Bone marrow (tissue), 2 donors: ENCODE data around the gene ENPP4.
"Not testable (repeated sequence)": the region's sequence is repeated elsewhere in the genome, so short reads cannot be mapped to it uniquely, and the experiment has no call there.

Experiments
- DNase-seq, 2 donors: peaks; one replicate each; lab custom pipeline; 2025; lab: John Stamatoyannopoulos, UW

The ENPP4 gene, protein sequence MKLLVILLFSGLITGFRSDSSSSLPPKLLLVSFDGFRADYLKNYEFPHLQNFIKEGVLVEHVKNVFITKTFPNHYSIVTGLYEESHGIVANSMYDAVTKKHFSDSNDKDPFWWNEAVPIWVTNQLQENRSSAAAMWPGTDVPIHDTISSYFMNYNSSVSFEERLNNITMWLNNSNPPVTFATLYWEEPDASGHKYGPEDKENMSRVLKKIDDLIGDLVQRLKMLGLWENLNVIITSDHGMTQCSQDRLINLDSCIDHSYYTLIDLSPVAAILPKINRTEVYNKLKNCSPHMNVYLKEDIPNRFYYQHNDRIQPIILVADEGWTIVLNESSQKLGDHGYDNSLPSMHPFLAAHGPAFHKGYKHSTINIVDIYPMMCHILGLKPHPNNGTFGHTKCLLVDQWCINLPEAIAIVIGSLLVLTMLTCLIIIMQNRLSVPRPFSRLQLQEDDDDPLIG

DNA sequence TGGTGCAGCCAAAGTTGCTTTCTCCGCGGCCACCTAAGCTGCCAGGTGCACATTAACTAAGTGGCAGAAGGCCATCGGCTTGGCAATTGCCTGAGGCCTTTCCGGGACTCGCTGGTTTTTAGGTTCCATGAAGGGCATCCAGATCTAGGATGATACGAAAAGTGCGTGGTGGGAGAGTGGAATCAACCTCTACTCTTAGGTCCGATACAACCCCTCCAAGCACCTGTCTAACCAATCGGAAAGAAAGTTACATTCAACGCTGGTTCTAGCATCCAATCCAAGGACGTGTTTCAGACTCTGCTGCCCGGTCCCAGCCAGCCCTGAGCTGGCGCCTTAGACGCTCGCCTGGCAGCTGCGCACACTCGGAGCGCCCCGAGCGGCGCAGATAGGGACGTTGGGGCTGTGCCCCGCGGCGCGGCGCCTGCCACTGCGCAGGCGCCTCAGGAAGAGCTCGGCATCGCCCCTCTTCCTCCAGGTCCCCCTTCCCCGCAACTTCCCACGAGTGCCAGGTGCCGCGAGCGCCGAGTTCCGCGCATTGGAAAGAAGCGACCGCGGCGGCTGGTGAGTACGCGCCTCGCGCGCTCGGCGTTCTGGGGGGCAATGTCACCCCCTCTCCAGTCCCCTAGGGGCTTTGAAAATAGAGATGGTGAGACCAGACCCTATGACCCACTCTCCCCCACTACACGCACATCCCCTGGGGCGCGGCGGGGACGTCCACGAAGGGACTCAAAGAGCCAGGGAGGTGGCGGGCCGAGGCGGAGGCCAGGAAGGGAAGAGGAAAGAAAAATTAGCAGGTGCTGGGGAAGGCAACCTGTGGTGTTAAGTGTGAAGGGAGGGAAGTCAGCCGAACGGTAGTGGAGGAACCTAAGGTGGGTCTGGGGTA, at the start of gene ENPP4:
TSS of gene ENPP4 (plus strand) at position 361 of the 883 bp plus-strand sequence. CDS start 9,595 bp downstream, outside the sequence.
- DNase-seq: peak; percentile 44 to 82

DNA sequence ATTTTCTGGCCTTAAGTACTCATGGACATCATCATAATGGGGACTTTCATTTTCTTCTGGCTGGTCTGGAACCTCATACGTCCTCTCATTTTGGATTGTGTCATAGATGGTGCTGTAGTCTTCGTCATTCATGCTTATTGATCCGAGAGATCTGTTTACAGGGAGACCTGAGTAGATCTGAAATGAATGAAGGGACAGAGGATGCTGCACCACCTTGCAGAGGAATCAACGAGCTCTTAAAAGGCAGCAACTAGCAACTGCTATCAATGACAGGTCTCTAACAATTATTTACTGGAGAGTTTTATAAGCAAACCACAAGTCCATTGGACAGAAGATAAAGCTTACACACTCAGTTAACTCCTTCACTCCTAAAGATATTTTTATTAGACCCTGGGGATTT, 49.7 kb upstream of the ENPP4 start:
- DNase-seq: no peak

DNA sequence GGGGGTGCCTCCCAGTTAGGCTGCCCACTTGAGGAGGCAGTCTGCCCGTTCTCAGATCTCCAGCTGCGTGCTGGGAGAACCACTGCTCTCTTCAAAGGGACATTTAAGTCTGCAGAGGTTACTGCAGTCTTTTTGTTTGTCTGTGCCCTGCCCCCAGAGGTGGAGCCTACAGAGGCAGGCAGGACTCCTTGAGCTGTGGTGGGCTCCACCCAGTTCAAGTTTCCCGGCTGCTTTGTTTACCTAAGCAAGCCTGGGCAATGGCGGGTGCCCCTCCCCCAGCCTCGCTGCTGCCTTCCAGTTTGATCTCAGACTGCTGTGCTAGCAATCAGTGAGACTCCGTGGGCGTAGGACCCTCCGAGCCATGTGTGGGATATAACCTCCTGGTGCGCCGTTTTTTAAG, 44.1 kb upstream of the ENPP4 start:
- not testable (repeated sequence) for DNase-seq

DNA sequence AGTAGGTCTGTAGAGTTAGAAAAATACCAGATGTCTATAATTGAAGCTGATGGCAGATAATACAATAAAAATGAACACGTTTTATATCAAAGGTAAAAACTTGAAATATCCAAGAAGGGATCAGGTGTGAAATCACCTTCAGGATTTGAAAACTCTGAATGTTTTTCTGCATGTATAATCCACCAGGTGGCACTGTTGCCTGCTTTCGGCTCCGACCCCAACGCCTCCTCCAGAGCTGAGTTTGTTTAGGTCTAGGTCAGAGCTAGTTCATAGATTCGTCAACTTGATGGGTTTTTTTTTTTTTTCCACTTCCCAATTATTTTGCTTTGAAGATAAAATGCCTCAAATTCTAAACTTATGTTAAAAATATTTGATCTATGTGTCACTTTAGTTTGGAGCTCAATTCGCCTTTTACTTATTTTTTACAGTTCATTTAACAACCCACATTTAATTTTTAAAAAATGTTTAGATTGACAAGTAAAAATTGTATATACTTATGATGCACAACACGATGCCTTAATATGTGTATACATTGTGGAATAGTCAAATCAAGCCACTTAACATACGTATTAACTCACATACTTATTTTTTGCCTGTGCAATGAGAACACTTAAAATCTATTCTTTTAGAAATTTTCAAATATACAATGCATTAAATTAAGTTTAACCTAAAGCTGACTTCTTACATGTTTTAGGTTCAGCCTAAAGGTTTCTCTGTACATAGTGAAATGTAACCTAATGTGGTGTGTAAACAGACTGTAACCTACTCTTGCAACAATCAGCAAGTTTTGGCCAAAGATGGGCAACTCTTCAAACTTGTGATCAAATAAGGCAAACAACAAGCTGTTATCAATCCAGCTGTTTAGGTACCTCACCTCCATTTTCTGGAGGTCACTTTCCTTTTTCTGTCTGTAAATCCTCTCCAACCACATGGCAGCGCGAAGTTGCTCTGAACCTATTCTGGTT, 39.4 kb upstream of the ENPP4 start:
- DNase-seq: peak in 1 of 2 donors; percentile 37

DNA sequence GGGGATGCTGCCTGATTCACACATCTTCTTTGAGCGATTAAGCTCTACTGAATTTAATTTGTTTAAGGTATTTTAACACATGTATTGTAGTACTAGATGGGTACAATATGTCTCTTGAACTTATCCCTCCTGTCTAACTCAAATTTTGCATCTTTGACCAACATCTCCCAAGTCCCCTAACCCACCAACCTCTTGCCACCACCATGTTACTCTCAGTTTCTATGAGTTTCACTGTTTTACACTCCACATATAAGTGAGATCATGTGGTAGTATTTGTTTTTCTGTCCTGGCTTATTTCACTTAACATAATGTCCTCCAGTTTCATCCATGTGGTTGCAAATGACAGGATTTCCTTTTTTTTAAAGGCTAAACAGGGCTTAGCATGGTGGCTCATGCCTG, 38.7 kb upstream of the ENPP4 start:
- no peak for DNase-seq

DNA sequence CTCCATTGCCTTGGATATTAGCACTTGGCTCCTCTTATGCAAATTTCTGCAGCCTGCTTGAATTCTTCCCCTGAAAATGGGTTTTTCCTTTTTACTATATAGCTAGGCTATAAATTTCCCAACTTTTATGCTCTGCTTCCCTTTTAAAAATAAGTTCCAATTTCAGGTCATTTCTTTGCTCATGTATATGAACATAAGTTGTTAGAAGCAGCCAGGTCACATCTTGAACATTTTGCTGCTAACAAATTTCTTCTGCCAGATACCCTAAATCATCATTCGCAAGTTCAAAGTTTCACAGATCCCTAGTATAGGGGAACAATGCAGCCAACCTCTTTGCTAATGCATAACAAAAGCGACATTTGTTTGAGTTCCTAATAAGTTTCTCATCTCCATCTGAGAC, 34.5 kb upstream of the ENPP4 start:
- no peak for DNase-seq

DNA sequence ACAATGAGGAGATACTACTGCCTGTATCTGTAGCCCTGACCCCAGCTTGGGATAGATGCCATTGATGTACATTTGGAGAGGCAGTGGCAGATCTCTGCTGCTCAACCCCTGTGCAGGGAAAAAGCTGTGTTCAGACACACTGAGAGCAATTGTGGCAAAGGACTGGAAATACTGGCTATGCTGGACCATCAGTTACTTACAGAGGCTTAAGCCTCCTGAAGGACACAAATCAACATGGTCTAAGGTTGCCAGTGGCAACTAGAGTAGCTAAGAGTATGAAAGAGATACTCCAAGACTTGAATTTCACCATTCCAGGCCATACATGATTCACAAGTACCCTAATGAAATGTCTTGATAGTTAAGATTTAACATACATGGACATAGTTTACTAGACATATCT, 32.4 kb upstream of the ENPP4 start:
- DNase-seq: no peak

DNA sequence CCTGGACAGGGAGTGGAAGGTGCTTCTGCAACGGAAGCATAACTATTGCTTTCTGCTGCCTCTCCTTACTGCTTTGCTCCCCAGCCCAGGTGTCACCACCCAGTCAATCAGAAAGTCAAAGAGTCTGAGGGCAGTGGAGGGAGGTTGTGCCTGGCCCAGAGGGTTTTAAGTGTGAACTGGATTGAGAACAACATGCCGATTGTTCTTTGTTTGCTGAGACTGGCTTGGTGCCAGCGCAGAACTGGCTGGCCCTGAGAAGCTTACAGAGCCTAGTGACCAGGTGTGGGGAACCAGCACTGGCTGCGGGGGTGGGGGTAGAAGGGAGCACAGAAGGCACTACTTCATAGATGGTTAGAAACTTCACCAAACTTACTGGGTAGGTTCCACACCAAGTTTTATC, 31.1 kb upstream of the ENPP4 start:
- DNase-seq: no peak

DNA sequence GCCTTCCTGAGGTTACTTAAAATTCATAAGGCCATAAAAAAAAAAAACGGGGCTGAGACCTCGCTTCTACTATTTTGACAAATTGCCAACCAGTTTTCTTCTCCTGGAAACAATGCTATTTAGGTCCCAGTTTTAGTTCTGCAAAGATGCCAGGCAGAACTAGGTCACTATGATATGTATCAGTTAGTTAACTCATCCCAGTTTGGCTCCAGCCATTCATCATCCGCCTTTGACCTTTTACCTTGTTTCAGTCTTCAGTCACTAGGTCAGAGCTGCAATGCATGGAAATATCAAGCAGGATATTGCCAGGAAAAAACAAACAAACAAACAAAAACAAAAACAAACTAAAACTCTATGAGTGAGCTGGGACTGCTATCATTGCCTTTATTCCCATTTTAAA, 29.8 kb upstream of the ENPP4 start:
- DNase-seq: no peak

DNA sequence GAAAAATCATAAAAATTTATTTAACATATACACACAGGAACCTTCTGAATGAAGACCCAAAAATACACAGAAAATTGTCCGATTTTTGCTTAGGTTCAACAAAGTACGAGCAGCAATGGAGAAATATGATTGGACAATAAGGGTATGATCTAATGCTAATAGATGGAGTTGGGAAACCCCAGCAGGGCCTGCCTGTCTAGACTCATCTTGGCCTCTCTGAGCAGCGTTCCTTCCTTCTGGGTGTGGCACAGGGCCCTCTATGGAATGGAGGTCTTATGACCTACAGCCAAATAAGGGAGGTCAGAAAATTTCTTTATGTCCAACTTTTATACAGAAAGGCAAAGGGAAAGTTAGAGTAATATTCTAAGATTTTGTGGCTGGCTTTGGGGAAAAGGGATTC, 27.7 kb upstream of the ENPP4 start:
- DNase-seq: no peak

DNA sequence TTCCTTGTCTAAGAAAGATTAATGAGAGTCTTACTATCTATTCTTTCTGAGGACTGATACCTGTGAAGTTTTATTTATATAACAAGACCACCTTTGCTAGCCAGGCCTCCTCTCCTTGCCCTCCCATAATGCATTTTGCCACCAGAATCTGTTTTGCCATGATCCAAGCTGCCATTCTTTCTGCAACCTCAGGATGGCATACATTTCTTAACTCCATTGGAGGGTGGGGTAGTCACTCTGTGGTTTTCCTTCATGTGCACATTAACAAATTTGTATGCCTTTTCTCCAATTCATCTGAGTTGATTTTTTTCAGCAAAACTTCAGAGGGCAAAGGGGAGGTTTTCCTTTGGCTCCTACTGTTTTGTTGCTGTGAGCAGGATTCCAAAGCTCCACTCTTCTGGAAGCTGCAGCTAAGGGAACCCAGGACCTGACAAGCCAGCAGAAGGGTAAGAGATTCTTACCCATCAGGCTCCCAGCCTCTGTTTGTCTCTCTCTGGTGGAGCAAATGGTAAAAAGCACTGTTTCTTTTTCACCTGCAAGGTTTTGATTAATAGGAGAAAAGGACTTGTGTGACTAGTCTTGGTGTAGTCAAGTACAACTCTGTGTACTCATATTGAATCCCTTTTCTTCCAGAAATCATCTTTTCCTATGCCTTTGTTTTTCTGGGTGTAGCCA, 26.2 kb upstream of the ENPP4 start:
- no peak for DNase-seq

DNA sequence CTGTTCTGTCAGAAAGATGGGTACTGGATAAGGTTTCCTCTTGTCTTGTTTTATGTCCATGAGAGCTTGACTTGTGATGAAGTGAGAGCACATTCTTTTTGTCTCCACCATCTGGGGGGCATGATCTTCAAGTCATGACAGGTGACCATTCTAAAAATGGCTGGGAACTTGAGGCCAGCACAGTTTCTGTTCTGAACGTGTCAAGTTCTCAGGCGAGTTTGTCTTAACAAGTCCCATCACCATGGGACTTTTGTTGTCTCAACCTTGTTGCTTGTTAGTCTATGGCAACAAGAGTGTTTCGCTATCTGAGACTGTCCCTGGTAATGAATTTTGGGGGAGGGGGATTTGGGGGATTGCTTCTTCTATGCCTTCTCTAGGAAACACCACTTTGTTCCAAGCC, 25.6 kb upstream of the ENPP4 start:
- DNase-seq: no peak

DNA sequence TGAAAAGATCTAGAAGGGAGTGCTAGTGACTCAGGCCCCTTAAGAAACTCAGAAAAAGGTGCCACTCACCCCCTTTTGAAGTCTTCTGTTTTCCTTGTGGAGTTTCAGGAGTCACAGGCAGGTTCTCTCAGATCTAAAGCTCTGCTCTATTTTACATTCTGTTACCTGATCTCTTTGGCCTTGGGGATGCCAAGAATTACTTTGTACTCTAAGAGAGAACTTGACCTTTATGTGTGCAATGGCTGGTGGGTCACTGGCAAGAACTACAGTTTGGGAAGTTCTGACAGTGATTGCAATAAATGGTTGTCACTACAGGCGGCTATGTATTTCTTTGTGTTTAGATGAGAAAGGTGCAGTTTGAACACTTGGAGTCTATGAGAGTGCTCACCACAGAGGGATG, 24.2 kb upstream of the ENPP4 start:
- DNase-seq: no peak

DNA sequence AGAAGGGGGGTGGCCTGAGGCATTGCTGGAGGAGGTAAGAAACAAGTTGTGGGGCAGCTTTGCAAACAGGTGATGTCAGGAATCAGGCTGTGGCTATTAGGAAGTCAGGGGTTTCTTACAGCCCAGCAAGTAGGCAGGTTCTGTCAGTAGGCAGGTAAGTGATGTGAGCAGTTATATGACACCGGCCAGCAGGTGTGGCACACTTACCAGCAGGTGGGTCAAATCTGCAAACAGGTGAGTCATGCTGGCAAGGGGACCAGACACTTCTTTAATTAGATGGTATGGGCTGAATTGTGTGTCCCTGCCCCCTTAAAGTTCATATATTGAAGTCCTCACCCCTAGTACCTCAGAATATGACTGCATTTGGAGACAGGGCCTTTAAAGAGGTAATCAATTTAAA, 16.4 kb upstream of the ENPP4 start:
- no peak for DNase-seq

DNA sequence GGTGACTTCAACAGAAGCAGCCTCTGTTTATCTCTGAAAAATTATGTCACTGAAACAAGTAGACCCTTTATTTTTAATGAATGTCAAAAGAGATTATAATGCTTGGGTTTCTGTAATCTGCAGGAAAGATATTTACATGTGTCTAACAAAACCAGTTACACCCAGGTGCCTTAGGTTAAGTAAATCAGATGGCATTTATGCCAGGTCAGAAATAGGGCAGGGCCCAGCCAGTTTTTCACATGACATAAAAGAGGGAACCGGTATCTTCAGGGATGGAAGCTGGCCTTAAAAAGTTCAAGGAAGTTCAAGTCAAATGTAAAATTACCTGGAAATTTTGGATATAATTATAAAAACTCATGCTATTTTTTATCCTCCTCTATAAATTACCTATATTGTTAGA, 14.2 kb upstream of the ENPP4 start:
- DNase-seq: no peak

DNA sequence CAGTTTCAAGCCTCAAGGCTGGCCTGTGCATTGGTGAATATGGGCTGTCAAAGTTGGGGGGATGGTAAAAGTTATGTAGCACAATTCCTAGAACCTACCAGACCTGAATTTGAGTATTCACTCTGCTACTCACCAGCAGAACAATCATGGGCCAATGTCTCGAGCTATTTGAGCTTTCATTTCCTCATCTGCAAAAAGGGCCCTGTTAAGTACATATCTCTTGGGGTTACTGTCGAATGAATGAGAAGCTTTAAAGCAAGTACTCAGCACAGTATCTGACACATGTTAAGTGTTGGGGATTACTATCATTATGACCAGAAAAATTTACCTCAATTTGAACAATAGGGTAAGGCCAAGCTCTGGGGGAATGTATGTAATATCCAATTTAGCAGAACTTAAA, 13.5 kb upstream of the ENPP4 start:
- DNase-seq: no peak

DNA sequence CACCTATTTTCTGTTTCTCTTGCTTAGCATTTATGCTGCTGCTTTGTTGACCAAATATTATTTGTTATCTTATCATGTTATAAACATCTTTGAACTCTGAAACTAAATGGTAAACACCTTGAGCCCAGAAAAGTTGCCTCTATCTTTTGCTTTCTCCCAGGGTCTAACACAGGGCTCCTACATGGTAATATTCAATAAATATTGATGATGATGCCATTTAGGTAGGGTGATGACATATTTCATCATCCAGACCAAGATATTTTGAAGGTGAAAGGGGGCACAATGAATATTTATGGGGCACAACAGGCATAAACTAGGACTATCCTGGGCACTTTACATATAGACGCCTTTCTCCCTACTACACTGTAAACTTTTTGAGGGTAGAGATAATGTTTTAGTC, 11.6 kb upstream of the ENPP4 start:
- no peak for DNase-seq

DNA sequence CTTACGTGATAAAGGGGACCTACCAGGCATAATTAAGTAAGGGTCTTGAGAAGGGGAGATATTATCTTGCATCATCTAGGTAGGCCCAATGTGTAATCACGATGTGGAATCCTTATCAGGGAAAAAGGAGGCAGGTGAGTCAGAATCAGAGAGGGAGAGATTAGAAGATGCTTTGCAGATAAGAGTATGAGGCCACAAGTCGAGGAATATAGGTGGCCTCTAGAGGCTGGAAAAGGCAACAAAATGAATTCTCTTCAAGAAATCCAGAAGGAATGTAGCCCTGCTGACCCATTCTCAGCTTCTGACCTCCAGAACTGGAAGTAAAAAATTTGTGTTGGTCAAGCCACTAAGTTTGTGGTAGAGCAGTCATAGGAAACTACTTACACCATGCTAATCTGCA, 11.0 kb upstream of the ENPP4 start:
- DNase-seq: no peak

DNA sequence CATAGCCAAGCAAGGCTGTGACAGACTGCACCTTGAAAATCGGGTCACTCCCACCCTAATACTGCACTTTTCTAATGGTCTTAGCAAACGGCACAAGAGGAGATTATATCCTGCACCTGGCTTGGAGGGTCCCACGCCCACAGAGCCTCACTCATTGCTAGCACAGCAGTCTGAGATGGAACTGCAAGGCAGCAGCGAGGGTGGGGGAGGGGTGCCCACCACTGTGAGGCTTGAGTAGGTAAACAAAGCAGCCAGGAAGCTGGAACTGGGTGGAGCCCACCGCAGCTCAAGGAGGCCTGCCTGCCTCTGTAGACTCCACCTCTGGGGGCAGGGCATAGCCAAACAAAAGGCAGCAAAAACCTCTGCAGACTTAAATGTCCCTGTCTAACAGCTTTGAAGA, 10.1 kb upstream of the ENPP4 start:
- not testable (repeated sequence) for DNase-seq

DNA sequence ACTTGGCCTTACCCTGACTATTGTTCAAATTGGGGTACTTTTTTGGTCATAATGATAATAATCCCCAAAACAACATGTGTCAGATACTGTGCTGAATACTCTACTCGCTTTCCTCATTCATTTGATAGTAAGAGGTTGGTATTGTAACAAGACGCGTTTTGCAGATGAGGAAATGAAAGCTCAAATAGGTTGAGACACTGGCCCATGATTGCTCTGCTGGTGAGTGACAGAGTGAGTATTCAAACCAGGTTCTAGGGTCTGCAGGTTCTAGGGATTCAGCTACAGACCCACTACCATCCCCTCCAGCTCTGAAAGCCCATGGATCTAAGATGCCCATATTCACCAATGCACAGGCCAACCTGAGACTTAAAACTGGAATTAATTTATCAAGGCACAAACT, 1.3 kb upstream of the ENPP4 start:
- DNase-seq: no peak

DNA sequence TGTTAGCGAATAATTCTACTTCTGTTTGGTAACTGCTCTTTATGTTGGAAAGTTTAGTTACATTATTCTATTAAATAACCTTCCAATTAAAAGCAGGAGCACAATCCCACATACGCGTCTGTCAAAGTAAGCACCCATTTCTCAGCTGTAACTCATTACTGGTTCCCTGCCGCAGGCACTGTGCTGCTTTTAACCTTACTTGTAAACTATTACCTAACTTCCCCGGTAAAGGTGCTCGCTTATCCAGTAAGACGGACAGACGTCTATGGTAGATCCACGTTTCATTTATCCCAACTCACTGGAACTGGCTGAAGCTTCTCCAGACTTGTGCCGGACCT, 529 bp upstream of the ENPP4 start:
- no peak for DNase-seq

DNA sequence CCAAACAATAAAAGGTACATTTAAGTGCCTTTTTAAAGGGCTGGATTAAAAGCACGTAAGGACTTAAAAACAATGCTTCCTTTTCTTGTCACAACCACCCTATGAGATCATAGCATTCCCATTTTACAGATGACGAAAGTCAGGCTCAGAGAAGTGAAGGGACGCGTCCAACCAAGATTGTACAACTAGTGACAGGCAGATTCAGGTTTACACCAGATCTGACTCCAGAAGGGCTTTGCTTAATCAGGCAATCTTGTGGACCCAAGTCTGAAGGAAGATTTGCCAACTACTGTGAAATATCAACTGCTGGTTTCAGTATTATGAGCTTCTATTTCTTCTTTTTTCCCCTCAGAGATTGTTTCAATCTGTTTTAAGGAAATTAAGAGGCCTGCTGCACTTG, 877 bp downstream of the ENPP4 start:
- DNase-seq: no peak
